NCI-H146 treated with DMSO at 0.1 percent for 48 hours (cell line): ENCODE measurements around the gene NVL.

Experiments used
- DNase-seq: peaks from one replicate; lab custom pipeline; 2025; ENCODE audit not compliant: unreplicated experiment; lab: John Stamatoyannopoulos, UW

The NVL gene

GRCh38 chr1:224287714-224288113 is 42.3 kb downstream of the NVL start:
- no peak for DNase-seq

DNA sequence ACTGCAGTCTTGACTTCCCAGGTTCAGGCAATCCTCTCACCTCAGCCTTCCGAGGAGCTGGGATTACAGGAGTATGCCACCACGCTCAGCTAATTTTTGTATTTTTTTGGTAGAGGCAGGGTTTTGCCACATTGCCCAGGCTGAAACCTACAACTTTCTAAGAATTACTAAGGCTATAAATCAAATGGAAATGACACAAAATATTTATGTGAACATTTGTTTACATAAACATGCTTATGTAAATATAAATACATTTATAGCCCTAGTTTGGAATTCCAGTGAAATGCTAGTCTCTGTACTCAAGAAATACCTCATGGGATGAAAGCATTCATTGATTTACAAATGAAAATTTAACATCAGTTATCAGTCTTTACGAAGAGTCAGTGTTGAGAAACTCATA is 47.8 kb downstream of the NVL start:
- DNase-seq = no peak

DNA sequence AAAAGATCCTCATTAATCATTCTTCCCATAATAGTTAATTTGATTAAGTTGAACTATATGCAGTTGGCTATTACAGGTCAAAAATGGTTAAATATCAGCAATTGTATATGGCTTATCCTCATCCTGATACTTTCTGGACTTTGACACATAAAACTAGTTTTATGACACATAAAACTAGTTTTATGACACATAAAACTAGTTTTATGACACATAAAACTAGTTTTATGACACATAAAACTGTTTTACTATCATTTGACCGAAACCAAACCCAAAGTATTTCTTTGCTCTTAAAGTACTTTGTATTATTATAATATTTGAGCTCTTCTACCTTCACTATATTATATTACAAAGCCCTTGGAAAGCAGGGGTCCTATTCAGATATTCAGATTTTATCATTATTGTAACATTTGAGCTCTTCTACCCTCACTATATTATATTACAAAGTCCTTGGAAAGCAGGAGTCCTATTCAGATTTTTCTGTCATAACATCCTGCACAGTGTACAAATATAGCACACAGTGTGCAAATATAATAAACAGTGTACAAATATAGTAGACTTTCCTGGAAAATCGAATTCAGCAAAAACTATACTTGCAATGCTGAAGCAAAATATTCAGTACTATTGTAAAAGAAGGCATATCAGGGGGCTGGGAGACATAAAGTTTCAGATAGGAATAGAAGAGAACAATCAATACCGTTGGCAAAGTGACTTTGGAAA is 53.0 kb downstream of the NVL start:
- DNase-seq = no peak

- DNase-seq = no peak
Measured at GRCh38 chr1:224274970-224275626, 54.9 kb downstream of the NVL start.

GRCh38 chr1:224273641-224274040 is 56.3 kb downstream of the NVL start:
- no peak for DNase-seq

DNA sequence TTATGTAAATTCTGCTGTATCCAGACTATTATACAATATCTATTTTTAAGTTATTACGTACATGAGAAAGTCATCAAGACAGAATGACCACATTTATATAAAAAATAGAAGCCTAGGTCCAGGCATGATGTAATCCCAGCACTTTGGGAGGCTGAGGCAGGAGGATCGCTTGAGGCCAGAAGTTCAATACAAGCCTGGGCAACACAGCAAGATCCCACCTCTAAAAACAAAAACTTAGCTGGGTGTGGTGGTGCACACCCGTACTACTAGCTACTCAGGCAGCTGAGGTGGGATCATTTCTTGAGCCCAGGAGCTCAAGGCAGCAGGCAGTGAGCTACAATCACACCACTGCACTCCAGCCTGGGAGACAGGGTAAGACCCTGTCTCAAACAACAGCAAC is 58.9 kb downstream of the NVL start:
- no peak for DNase-seq

- DNase-seq = no peak
Measured at GRCh38 chr1:224267925-224268324, 62.0 kb downstream of the NVL start.

DNA sequence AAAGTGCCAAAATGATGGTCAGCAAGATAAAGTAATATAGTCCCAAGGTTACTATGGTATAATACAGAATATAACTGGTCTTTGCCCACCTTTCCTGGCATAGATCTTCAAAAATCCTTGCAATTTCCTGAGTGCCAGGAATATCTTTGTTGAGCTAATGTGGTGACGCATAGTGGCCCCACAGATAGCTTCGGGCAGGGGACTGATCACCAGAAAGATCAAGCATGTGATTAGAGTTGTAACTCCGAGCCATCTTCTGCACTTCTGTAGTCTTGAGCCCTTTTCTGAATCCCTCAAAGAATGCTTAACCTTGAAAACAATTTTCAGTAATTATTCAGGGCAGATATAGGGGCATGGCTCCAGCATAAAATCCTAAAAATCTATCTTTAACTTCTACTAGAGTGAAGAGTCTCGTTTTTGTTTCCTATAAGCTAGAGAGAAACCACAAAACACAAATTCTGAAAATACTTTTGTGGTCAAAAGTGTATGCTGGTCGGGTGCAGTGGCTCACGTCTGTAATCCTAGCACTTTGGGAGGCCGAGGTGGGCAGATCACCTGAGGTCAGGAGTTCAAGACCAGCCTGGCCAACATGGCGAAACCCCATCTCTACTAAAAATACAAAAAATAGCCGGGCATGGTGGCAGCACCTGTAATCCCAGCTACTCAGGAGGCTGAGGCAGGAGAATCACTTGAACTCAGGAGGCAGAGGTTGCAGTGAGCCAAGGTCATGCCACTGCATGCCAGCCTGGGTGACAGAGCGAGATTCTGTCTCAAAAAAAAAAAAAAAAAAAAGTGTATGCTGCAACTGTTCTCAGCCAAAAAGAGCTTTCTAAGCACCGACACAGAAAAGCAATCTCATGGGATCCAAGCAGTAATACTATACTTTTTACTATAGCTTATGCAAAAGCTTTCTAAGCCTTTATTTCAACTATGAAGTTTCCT is 62.8 kb downstream of the NVL start:
- no peak for DNase-seq

DNA sequence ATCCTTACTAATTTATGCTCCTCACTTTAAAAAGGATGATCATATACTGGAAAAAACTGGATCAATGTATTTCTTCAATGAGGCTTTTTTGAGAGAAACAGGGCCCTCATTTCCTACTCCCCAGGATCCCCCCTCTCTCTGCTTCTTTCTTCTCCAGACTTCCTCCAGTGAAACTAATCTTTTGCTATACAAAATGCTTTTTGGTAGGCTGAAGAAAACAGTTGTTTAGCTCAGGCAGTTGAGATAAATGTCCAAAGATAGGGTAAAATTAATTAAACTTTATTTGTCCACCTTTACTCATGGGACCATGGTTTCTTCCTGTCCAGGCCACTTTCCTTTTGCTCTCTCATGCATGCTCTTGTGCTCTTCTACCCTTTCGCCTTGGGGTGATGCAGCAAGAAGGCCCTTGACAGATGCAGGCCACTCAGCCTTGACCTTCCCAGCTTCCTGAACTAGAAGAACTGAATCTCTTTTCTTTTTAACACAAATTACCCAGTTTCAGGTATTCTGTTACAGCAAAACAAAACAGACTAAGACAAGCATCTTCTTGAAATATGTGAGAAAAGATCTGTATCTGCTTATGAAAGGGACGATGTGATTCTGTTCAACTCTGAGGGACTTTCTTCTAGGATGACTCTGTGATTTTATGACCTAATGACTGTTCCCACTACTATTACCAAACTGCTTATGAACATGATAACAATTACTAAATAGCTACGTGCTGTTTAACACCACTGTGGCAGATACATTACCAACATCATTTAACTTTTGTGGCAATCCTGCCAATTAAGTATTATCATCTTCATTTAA is 63.7 kb downstream of the NVL start:
- no peak for DNase-seq

- DNase-seq = no peak
Measured at GRCh38 chr1:224264321-224264720, 65.7 kb downstream of the NVL start.

DNA sequence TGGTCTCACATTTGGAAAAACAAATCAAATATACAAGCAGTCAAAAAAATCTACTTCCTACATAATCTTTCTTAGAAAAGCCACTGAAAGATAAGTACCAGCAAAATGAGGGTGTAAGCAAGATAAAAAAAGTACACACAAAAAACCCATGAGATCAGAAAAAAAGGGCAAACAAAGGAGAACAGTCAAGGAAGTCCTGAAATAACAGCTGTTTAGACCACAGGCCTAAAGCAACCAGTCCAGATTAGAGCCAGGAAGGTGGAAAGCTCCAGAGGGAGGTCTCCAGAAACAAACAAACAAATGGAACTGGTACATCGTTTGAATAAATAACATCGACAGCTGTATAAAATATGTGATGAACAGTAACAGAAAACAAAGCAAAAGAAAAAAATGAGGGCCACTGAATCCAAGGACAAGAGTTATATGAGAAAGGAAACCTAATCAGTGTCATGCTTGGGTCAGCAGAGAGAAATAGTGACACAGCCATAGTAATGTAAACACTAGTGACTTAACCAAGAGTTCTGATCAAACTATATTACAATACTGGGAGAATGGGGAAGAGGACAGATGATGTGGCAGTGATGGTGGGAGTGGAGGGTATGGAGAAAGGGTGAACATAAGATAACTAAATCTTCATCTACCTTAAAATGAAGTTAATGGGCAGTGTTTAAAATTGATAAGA is 67.5 kb downstream of the NVL start:
- no peak for DNase-seq

DNA sequence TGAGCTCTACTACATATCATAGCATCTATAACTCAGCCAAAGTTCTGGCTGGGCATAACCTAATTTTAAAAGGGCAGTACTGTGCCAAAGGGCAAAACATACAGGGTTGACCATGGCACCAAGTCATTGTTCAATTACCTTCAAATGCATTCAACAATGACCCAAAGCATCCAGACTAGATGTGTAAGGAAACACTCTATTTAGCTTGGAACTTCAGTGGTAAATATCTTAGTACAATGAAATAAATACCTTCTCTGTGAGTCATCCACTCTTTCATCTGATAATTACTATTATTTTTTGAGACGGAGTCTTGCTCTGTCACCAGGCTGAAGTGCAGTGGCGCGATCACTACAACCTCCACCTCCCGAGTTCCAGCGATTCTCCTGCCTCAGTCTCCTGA is 70.0 kb downstream of the NVL start:
- DNase-seq = no peak

DNA sequence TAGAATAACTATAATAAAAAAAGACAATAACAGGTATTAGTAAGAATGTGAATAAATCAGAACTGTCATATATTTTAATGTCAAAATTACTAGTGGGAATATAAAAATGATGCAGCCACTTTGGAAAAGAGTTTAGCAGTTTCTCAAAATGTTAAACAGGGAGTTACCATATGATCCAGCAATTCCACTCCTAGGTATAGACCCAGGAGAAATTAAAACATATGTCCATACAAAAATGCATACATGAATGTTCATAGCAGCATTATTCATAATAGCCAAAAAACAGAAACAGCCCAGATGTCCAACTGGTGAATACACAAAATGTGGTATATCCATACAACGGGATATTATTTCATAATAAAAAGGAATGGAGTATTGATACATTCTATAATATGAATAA is 71.6 kb downstream of the NVL start:
- no peak for DNase-seq

- DNase-seq = no peak
Measured at GRCh38 chr1:224256640-224257039, 73.3 kb downstream of the NVL start.

- DNase-seq = no peak
Measured at GRCh38 chr1:224253721-224254120, 76.3 kb downstream of the NVL start.

- DNase-seq = no peak
Measured at GRCh38 chr1:224252479-224252878, 77.5 kb downstream of the NVL start.

GRCh38 chr1:224251741-224252146 is 78.2 kb downstream of the NVL start:
- no peak for DNase-seq

DNA sequence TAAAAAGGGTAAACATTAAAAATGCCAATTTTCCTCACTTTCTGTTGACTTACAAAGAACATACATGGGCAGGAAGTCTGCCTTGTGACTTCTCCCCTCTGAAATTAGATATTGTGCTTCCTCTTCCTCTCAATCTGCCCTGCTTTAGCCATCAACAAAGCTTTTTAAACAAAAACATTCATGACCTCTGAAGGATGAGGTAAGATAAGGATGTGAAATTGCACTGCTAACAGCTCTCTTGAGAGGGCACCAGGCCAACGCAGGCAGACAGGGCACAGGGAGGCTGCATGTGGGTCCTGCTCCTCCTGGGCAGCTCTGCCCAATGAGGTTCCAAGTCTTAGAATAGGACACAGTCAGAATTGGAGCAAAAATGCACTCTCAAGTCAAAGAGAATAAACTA is 84.8 kb downstream of the NVL start:
- DNase-seq = no peak

GRCh38 chr1:224238756-224239155 is 91.2 kb downstream of the NVL start:
- DNase-seq = no peak

DNA sequence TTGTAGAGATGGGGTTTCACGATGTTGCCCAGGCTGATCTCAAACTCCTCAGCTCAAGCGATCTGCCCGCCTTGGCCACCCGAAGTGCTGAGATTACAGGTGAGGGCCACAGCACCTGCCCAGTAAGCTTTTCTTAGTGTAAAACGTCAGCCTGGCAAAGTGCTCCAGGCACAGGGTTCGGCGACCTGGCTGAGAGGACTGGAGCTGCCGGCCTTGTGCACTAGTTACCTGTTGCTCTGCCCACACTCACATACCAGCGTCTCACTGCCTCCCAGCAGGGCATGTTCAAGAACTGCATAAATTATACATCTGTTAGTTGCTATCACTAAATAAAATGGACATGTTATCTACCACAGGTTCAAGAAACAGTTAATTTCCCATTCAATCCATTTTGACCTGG is 91.8 kb downstream of the NVL start:
- DNase-seq = no peak
